A673 (cell line): Measurements from ENCODE around the gene SCN3A. TPM values are rescaled to one million over a fixed set of nuclear protein-coding genes. Genes with fewer than 3 reads are reported as not detected.

ENCODE experiments used
- BruUV-seq: library from RNA; stranded (reverse); fragments of 400-500 nt; replicated peaks from 2 replicates; lab custom pipeline; 2021; lab: Mats Ljungman, UMichigan
- CTCF ChIA-PET: fragments of 300-600 bp; sonication (Branson Sonifier 250); formaldehyde crosslinking; loops from one replicate; lab custom pipeline; 2022; ENCODE audit warnings: antibody characterized with exemption; lab: Charles Lee
- POLR2A ChIA-PET: fragments of 300-600 bp; sonication (Branson Sonifier 250); formaldehyde crosslinking; loops from one replicate; lab custom pipeline; 2022; ENCODE audit warnings: antibody characterized with exemption; ENCODE audit not compliant: low non-redundant PET; lab: Charles Lee
- DNase-seq: peaks from one replicate; pipeline ENCODE4 v3.0.0-alpha.2; 2015; ENCODE audit warnings: low spot score
- H3K27ac ChIP-seq: fragments of 200-600 bp; sonication (generic); 2 replicates; pipeline ENCODE4 v1.5.1; 2016; ENCODE audit warnings: mixed run types, low read depth, mild to moderate bottlenecking, mixed read lengths, antibody characterized with exemption, low read length; ENCODE audit not compliant: poor library complexity, severe bottlenecking
- H3K27me3 ChIP-seq: fragments of 200-600 bp; sonication (generic); replicated peaks from 2 replicates; pipeline ENCODE4 v1.6.1; 2017; ENCODE audit warnings: mixed run types, low read depth, mild to moderate bottlenecking, mixed read lengths, antibody characterized with exemption, low read length; ENCODE audit not compliant: insufficient read depth, poor library complexity
- H3K36me3 ChIP-seq: fragments of 200-600 bp; sonication (generic); 2 replicates; pipeline ENCODE4 v1.6.1; 2016; ENCODE audit warnings: mixed run types, mild to moderate bottlenecking, mixed read lengths, antibody characterized with exemption, low read length; ENCODE audit not compliant: insufficient read depth, poor library complexity, severe bottlenecking
- H3K4me1 ChIP-seq: fragments of 200-600 bp; sonication (generic); 2 replicates; pipeline ENCODE4 v1.6.1; 2017; ENCODE audit warnings: mixed run types, mild to moderate bottlenecking, mixed read lengths, antibody characterized with exemption, low read length; ENCODE audit not compliant: insufficient read depth, poor library complexity, severe bottlenecking
- H3K4me3 ChIP-seq: fragments of 200-600 bp; sonication (generic); 2 replicates; pipeline ENCODE4 v1.5.1; 2016; ENCODE audit warnings: low read depth, mixed run types, mild to moderate bottlenecking, mixed read lengths, low read length; ENCODE audit not compliant: poor library complexity, severe bottlenecking
- H3K9me3 ChIP-seq: fragments of 200-600 bp; sonication (generic); 2 replicates; pipeline ENCODE4 v1.6.1; 2016; ENCODE audit warnings: mixed run types, low read depth, mild to moderate bottlenecking, mixed read lengths, antibody characterized with exemption, low read length; ENCODE audit not compliant: poor library complexity, severe bottlenecking
- CTCF ChIP-seq: fragments of 300-800, 200-600 bp; sonication (generic); conservative IDR thresholded peaks from 2 replicates; pipeline ENCODE4 v1.5.1; 2017; ENCODE audit warnings: low read depth, mild to moderate bottlenecking, antibody characterized with exemption, low read length, moderate library complexity, mixed read lengths
- EZH2 ChIP-seq: fragments of 200-600 bp; sonication (generic); IDR thresholded peaks from 2 replicates; pipeline ENCODE4 v1.6.1; 2017; ENCODE audit warnings: borderline replicate concordance, low read depth, mild to moderate bottlenecking, mixed read lengths, antibody characterized with exemption, low read length; ENCODE audit not compliant: poor library complexity, severe bottlenecking
- intact Hi-C: fragments of 100-400 bp; cut with micrococcal nuclease; formaldehyde crosslinking; loops from one replicate; pipeline ENCODE4 v1.10.0; 2022; ENCODE audit not compliant: unreplicated experiment
- total RNA-seq: library from RNA; stranded (reverse); gene quantifications from 2 replicates; pipeline ENCODE4 v1.2.3, GENCODE V29; 2021

The SCN3A gene
- total RNA-seq, 1 experiment from 2014 or later, result 0.04 TPM

GRCh38 chr2:165126244-165126643 lies 77.6 kb downstream of the SCN3A start:
- Histone ChIP-seq H3K36me3 (no peaks in the 10 kb centered on the region), H3K27me3 (no peaks in the 10 kb centered on the region), H3K9me3 (no peaks in the 10 kb centered on the region), H3K27ac (no peak overlapping the region), H3K4me3 (no peak overlapping the region), H3K4me1 (no peaks in the 10 kb centered on the region)
- DNase-seq, result no peak
- no TSS peak for BruUV-seq
- intact Hi-C loops, result no loop called here
- ChIA-PET POLR2A (no interaction called here), CTCF (no interaction called here)
- TF ChIP-seq EZH2, result no peak
- TF ChIP-seq CTCF, result no peak

- POLR2A ChIA-PET, result no interaction called here
- Histone ChIP-seq H3K9me3 (no peaks in the 10 kb centered on the region), H3K27ac (no peak overlapping the region), H3K36me3 (no peaks in the 10 kb centered on the region), H3K4me3 (no peak overlapping the region), H3K27me3 (no peaks in the 10 kb centered on the region), H3K4me1 (no peaks in the 10 kb centered on the region)
- intact Hi-C loops, result no loop called here
- BruUV-seq, result no TSS peak
- no peak for TF ChIP-seq CTCF
- no peak for TF ChIP-seq EZH2
- CTCF ChIA-PET, result no interaction called here
- DNase-seq, result no peak
Observed at GRCh38 chr2:165122521-165122920, 81.3 kb downstream of the SCN3A start.

- Histone ChIP-seq H3K4me3 (no peak overlapping the region), H3K27ac (no peak overlapping the region), H3K27me3 (no peaks in the 10 kb centered on the region), H3K36me3 (no peaks in the 10 kb centered on the region), H3K9me3 (no peaks in the 10 kb centered on the region), H3K4me1 (no peaks in the 10 kb centered on the region)
- CTCF ChIA-PET, result no interaction called here
- intact Hi-C loops, result no loop called here
- BruUV-seq, result no TSS peak
- TF ChIP-seq CTCF, result no peak
- TF ChIP-seq EZH2, result no peak
- DNase-seq, result no peak
- POLR2A ChIA-PET, result interaction anchor here (0.6 kb wide), 1 partner anchor 28 kb away, joined by 3 read pairs; no protein-coding TSS in a partner anchor
Observed at GRCh38 chr2:165120740-165121467, 82.9 kb downstream of the SCN3A start.
